Activated T-cell treated with anti-CD3 and anti-CD28 coated beads, Interleukin-2, amount 50 U/mL, for 48 hours (primary cell): ENCODE results near the gene PSMF1.
"Not testable (repeated sequence)": the region's sequence is repeated elsewhere in the genome, so short reads cannot be mapped to it uniquely, and the experiment has no call there.

Experiments
- DNase-seq, 2 experiments: peaks; one replicate each; pipeline ENCODE4 v3.0.0-alpha.2; 2020

Gene PSMF1

GRCh38 chr20:1216527-1217427 lies 98.4 kb downstream of the PSMF1 start:
- not testable (repeated sequence) for DNase-seq
